22Rv1 (cell line): ENCODE results near the gene ZNF841.

Experiments
- ZFX ChIP-seq: fragments of 450-650 bp; IDR thresholded peaks from 2 replicates; pipeline ENCODE4 v1.6.1; 2017; ENCODE audit warnings: antibody characterized with exemption, borderline replicate concordance
- TF ChIP-seq, protein P1 (sequence below): fragments of 450-650 bp; IDR thresholded peaks from 2 replicates; pipeline ENCODE4 v1.5.1; 2017; ENCODE audit warnings: mild to moderate bottlenecking

DNA sequence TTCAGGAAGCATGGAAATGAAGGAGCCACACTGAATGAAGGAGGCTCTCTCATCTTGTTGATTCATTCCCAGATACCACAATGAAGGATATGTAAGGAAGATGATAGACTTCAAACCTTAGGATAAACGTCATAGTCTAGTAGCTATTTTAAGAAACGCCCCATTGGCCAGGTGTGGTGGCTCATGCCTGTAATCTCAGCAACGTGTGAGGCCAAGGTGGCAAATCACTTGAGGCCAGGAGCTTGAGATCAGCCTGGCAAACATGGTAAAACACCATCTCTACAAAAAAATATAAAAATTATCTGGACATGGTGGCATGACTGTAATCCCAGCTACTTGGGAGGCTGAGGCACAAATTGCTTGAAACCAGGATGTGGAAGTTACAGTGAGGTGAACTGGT, 17.1 kb upstream of the ZNF841 start:
- TF ChIP-seq, protein P1, sequence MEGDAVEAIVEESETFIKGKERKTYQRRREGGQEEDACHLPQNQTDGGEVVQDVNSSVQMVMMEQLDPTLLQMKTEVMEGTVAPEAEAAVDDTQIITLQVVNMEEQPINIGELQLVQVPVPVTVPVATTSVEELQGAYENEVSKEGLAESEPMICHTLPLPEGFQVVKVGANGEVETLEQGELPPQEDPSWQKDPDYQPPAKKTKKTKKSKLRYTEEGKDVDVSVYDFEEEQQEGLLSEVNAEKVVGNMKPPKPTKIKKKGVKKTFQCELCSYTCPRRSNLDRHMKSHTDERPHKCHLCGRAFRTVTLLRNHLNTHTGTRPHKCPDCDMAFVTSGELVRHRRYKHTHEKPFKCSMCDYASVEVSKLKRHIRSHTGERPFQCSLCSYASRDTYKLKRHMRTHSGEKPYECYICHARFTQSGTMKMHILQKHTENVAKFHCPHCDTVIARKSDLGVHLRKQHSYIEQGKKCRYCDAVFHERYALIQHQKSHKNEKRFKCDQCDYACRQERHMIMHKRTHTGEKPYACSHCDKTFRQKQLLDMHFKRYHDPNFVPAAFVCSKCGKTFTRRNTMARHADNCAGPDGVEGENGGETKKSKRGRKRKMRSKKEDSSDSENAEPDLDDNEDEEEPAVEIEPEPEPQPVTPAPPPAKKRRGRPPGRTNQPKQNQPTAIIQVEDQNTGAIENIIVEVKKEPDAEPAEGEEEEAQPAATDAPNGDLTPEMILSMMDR = no peak
- no peak for TF ChIP-seq ZFX
